Type B pancreatic cell (in vitro differentiated cells): ENCODE data around the gene EAF2. TPM values are rescaled to one million over a fixed set of nuclear protein-coding genes. Genes with fewer than 3 reads are reported as not detected.

Experiments
- DNase-seq: peaks from one replicate; pipeline ENCODE4 v3.0.0; 2021; ENCODE audit warnings: mixed read lengths; ENCODE audit not compliant: unreplicated experiment; ENCODE audit errors: extremely low spot score
- H3K27ac Mint-ChIP-seq: 2 replicates; pipeline ENCODE4 v1.8.0; 2021; ENCODE audit warnings: mild to moderate bottlenecking, mixed read lengths
- H3K27me3 Mint-ChIP-seq: 2 replicates; pipeline ENCODE4 v1.8.0; 2021; ENCODE audit warnings: mixed read lengths
- H3K36me3 Mint-ChIP-seq: 2 replicates; pipeline ENCODE4 v1.8.0; 2021; ENCODE audit warnings: mixed read lengths
- H3K4me1 Mint-ChIP-seq: one replicate; pipeline ENCODE4 v1.8.0; 2021; ENCODE audit warnings: mixed read lengths; ENCODE audit not compliant: unreplicated experiment
- H3K4me3 Mint-ChIP-seq: 2 replicates; pipeline ENCODE4 v1.8.0; 2021; ENCODE audit warnings: mild to moderate bottlenecking, mixed read lengths
- H3K9me3 Mint-ChIP-seq: 2 replicates; pipeline ENCODE4 v1.8.0; 2021; ENCODE audit warnings: mixed read lengths
- CTCF ChIP-seq: fragments of 200-600 bp; sonication (generic); conservative IDR thresholded peaks from 2 replicates; pipeline ENCODE4 v1.5.0; 2021; ENCODE audit warnings: antibody characterized with exemption, mild to moderate bottlenecking
- total RNA-seq: library from RNA; stranded (reverse); gene quantifications from 2 replicates; pipeline ENCODE4 v1.2.1, GENCODE V29; 2021; ENCODE audit warnings: low replicate concordance

EAF2 gene
- total RNA-seq, 1 donor from 2014 or later, result 3.7 TPM

- H3K36me3 Mint-ChIP-seq, result peaks cover 10% of the 10 kb centered on the region
- no peaks in the 10 kb centered on the region for H3K4me1 Mint-ChIP-seq
- H3K27ac Mint-ChIP-seq, result no peak overlapping the region
- no peaks in the 10 kb centered on the region for H3K27me3 Mint-ChIP-seq
- H3K4me3 Mint-ChIP-seq, result no peak overlapping the region
- no peak for TF ChIP-seq CTCF
- no peak for DNase-seq
- no peaks in the 10 kb centered on the region for H3K9me3 Mint-ChIP-seq
These were observed 34.1 kb upstream of the EAF2 start for GRCh38 chr3:121800906-121801305.

- no peaks in the 10 kb centered on the region for H3K9me3 Mint-ChIP-seq
- no peaks in the 10 kb centered on the region for H3K4me1 Mint-ChIP-seq
- H3K4me3 Mint-ChIP-seq, result no peak overlapping the region
- H3K36me3 Mint-ChIP-seq, result peaks cover 17% of the 10 kb centered on the region
- TF ChIP-seq CTCF, result no peak
- H3K27ac Mint-ChIP-seq, result no peak overlapping the region
- no peak for DNase-seq
- H3K27me3 Mint-ChIP-seq, result no peaks in the 10 kb centered on the region
These were observed 31.2 kb upstream of the EAF2 start for GRCh38 chr3:121803771-121804320.

GRCh38 chr3:121809249-121809648 lies 25.8 kb upstream of the EAF2 start:
- Mint-ChIP-seq H3K9me3 (no peaks in the 10 kb centered on the region), H3K27me3 (no peaks in the 10 kb centered on the region), H3K27ac (no peak overlapping the region), H3K4me1 (no peaks in the 10 kb centered on the region), H3K4me3 (no peak overlapping the region), H3K36me3 (peaks cover 32% of the 10 kb centered on the region)
- no peak for TF ChIP-seq CTCF
- DNase-seq, result no peak

GRCh38 chr3:121817753-121818152 lies 17.3 kb upstream of the EAF2 start:
- Mint-ChIP-seq H3K36me3 (peaks cover 71% of the 10 kb centered on the region), H3K27ac (no peak overlapping the region), H3K4me3 (no peak overlapping the region), H3K4me1 (no peaks in the 10 kb centered on the region), H3K27me3 (no peaks in the 10 kb centered on the region), H3K9me3 (peaks cover 10% of the 10 kb centered on the region)
- DNase-seq, result no peak
- no peak for TF ChIP-seq CTCF

- Mint-ChIP-seq H3K4me1 (no peaks in the 10 kb centered on the region), H3K27me3 (no peaks in the 10 kb centered on the region), H3K36me3 (peaks cover 79% of the 10 kb centered on the region), H3K9me3 (peaks cover 10% of the 10 kb centered on the region), H3K4me3 (no peak overlapping the region), H3K27ac (no peak overlapping the region)
- TF ChIP-seq CTCF, result no peak
- DNase-seq, result no peak
These were observed 16.4 kb upstream of the EAF2 start for GRCh38 chr3:121818578-121818977.

GRCh38 chr3:121819236-121819635 lies 15.8 kb upstream of the EAF2 start:
- no peak for DNase-seq
- no peaks in the 10 kb centered on the region for H3K4me1 Mint-ChIP-seq
- H3K36me3 Mint-ChIP-seq, result peaks cover 76% of the 10 kb centered on the region
- no peak for TF ChIP-seq CTCF
- H3K9me3 Mint-ChIP-seq, result peaks cover 10% of the 10 kb centered on the region
- no peak overlapping the region for H3K4me3 Mint-ChIP-seq
- H3K27me3 Mint-ChIP-seq, result no peaks in the 10 kb centered on the region
- H3K27ac Mint-ChIP-seq, result no peak overlapping the region
